Stomach smooth muscle (tissue), 2 donors: ENCODE measurements around the gene ZMIZ1.

ENCODE experiments used
- H3K27ac ChIP-seq: one replicate; pipeline ENCODE4 v1.7.0; 2013; ENCODE audit warnings: mild to moderate bottlenecking, low read length, inconsistent platforms
- H3K27me3 ChIP-seq, 2 donors: one replicate each; pipeline ENCODE4 v1.7.0; 2013; ENCODE audit warnings: low read length in 2 of 2; ENCODE audit not compliant: insufficient read depth in 2 of 2, control insufficient read depth in 1 of 2
- H3K36me3 ChIP-seq, 2 donors: one replicate each; pipeline ENCODE4 v1.7.0; 2013; ENCODE audit warnings: low read length in 2 of 2; ENCODE audit not compliant: control insufficient read depth in 2 of 2, insufficient read depth in 2 of 2
- H3K4me1 ChIP-seq: one replicate; pipeline ENCODE4 v1.7.0; 2013; ENCODE audit warnings: low read length; ENCODE audit not compliant: control insufficient read depth, insufficient read depth
- H3K4me3 ChIP-seq, 2 donors: one replicate each; pipeline ENCODE4 v1.7.0; 2013; ENCODE audit warnings: low read length in 2 of 2
- H3K9ac ChIP-seq, 2 donors: one replicate each; pipeline ENCODE4 v1.7.0; 2013; ENCODE audit warnings: low read length in 2 of 2, mild to moderate bottlenecking in 1 of 2
- H3K9me3 ChIP-seq, 2 donors: one replicate each; pipeline ENCODE4 v1.7.0; 2013; ENCODE audit warnings: low read length in 2 of 2; ENCODE audit not compliant: control insufficient read depth in 2 of 2
- donor health status: healthy.
- donor health status: Pancreatic carcinoma.

ZMIZ1 gene

GRCh38 chr10:79116801-79117723 lies 48.3 kb downstream of the ZMIZ1 start:
- no peaks in the 10 kb centered on the region for H3K27me3 ChIP-seq
- H3K36me3 ChIP-seq: peaks cover 21 to 24% of the 10 kb centered on the region in 2 donors
- H3K4me3 ChIP-seq: no peak overlapping the region
- no peaks in the 10 kb centered on the region for H3K9me3 ChIP-seq
- H3K4me1 ChIP-seq: peaks cover 61% of the 10 kb centered on the region
- no peak overlapping the region for H3K27ac ChIP-seq
- H3K9ac ChIP-seq: no peak overlapping the region

- Histone ChIP-seq H3K9me3 (no peaks in the 10 kb centered on the region), H3K4me3 (no peak overlapping the region), H3K9ac (no peak overlapping the region), H3K27ac (no peak overlapping the region), H3K4me1 (peaks cover 52% of the 10 kb centered on the region), H3K27me3 (no peaks in the 10 kb centered on the region), H3K36me3 (peaks cover 23 to 36% of the 10 kb centered on the region in 2 donors)
Measured at GRCh38 chr10:79118286-79119202, 49.8 kb downstream of the ZMIZ1 start.

- Histone ChIP-seq H3K27ac (no peak overlapping the region), H3K36me3 (peaks cover 26 to 39% of the 10 kb centered on the region in 2 donors), H3K4me1 (peaks cover 45% of the 10 kb centered on the region)
Measured at GRCh38 chr10:79119306-79119705, 50.5 kb downstream of the ZMIZ1 start.

GRCh38 chr10:79123547-79123963 lies 54.8 kb downstream of the ZMIZ1 start:
- Histone ChIP-seq H3K4me3 (no peak overlapping the region), H3K36me3 (peaks cover 31 to 55% of the 10 kb centered on the region in 2 donors), H3K27ac (no peak overlapping the region), H3K9ac (no peak overlapping the region), H3K27me3 (no peaks in the 10 kb centered on the region), H3K9me3 (no peaks in the 10 kb centered on the region), H3K4me1 (peaks cover 32% of the 10 kb centered on the region)

More at GRCh38 chr10:79119306-79119705, 50.5 kb downstream of the ZMIZ1 start:
- H3K4me3 ChIP-seq: no peak overlapping the region
- no peak overlapping the region for H3K9ac ChIP-seq
- H3K27me3 ChIP-seq: no peaks in the 10 kb centered on the region
- no peaks in the 10 kb centered on the region for H3K9me3 ChIP-seq

- H3K27me3 ChIP-seq: no peaks in the 10 kb centered on the region
- H3K27ac ChIP-seq: no peak overlapping the region
- no peaks in the 10 kb centered on the region for H3K9me3 ChIP-seq
- peaks cover 31 to 55% of the 10 kb centered on the region in 2 donors for H3K36me3 ChIP-seq
- H3K4me1 ChIP-seq: peaks cover 36% of the 10 kb centered on the region
- H3K4me3 ChIP-seq: no peak overlapping the region
- H3K9ac ChIP-seq: no peak overlapping the region
Measured at GRCh38 chr10:79124066-79124465, 55.3 kb downstream of the ZMIZ1 start.

- no peak overlapping the region for H3K4me3 ChIP-seq
- H3K36me3 ChIP-seq: peaks cover 23 to 47% of the 10 kb centered on the region in 2 donors
- H3K4me1 ChIP-seq: peaks cover 43% of the 10 kb centered on the region
- H3K9me3 ChIP-seq: no peaks in the 10 kb centered on the region
- no peaks in the 10 kb centered on the region for H3K27me3 ChIP-seq
- H3K27ac ChIP-seq: no peak overlapping the region
- H3K9ac ChIP-seq: no peak overlapping the region
Measured at GRCh38 chr10:79125092-79125491, 56.3 kb downstream of the ZMIZ1 start.

- Histone ChIP-seq H3K27me3 (no peaks in the 10 kb centered on the region), H3K9me3 (no peaks in the 10 kb centered on the region), H3K27ac (no peak overlapping the region), H3K36me3 (peaks cover 14 to 37% of the 10 kb centered on the region in 2 donors), H3K9ac (no peak overlapping the region), H3K4me1 (peaks cover 43% of the 10 kb centered on the region), H3K4me3 (no peak overlapping the region)
Measured at GRCh38 chr10:79126351-79127080, 57.8 kb downstream of the ZMIZ1 start.

- Histone ChIP-seq H3K4me3 (no peak overlapping the region), H3K27me3 (no peaks in the 10 kb centered on the region), H3K4me1 (peaks cover 49% of the 10 kb centered on the region), H3K9ac (no peak overlapping the region), H3K27ac (no peak overlapping the region), H3K9me3 (no peaks in the 10 kb centered on the region), H3K36me3 (peaks cover 8 to 35% of the 10 kb centered on the region in 2 donors)
Measured at GRCh38 chr10:79127151-79127961, 58.6 kb downstream of the ZMIZ1 start.

GRCh38 chr10:79128241-79128922 lies 59.6 kb downstream of the ZMIZ1 start:
- Histone ChIP-seq H3K27me3 (no peaks in the 10 kb centered on the region), H3K9ac (no peak overlapping the region), H3K27ac (no peak overlapping the region), H3K4me1 (peaks cover 51% of the 10 kb centered on the region), H3K4me3 (no peak overlapping the region), H3K9me3 (no peaks in the 10 kb centered on the region), H3K36me3 (peaks cover 8 to 26% of the 10 kb centered on the region in 2 donors)
